Esophagus squamous epithelium (tissue), 5 donors: ENCODE data around the gene CLEC19A. TPM values are rescaled to one million over a fixed set of nuclear protein-coding genes. Genes with fewer than 3 reads are reported as not detected.

Experiments
- DNase-seq: peaks from one replicate; lab custom pipeline; 2025; lab: John Stamatoyannopoulos, UW
- H3K27ac ChIP-seq, 4 donors: fragments of 200-600 bp; sonication (generic); one replicate each; pipeline ENCODE4 v1.5.1; 2016 to 2019; ENCODE audit warnings: mild to moderate bottlenecking in 1 of 4
- H3K27me3 ChIP-seq, 4 donors: fragments of 200-600 bp; sonication (generic); 1 replicate in 3 of 4; 2 replicates in 1 of 4; pipeline versions ENCODE4 v1.5.1 to v1.6.0; 2017 to 2021; ENCODE audit warnings: antibody characterized with exemption in 1 of 4
- H3K36me3 ChIP-seq, 3 donors: fragments of 200-600 bp; sonication (generic); one replicate each; pipeline ENCODE4 v1.5.1; 2016 to 2019
- H3K4me1 ChIP-seq, 3 donors: fragments of 200-600 bp; sonication (generic); one replicate each; pipeline ENCODE4 v1.5.1; 2017 to 2019
- H3K4me3 ChIP-seq, 4 donors: fragments of 200-600 bp; sonication (generic); 1 replicate in 3 of 4; 2 replicates in 1 of 4; pipeline ENCODE4 v1.5.1; 2016 to 2019; ENCODE audit warnings: mild to moderate bottlenecking in 2 of 4, moderate library complexity in 1 of 4
- H3K9me3 ChIP-seq, 3 donors: fragments of 200-600 bp; sonication (generic); one replicate each; pipeline ENCODE4 v1.5.1; 2016 to 2019
- POLR2A ChIP-seq, 4 donors: fragments of 450-650 bp; IDR thresholded peaks; one replicate each; pipeline ENCODE4 v1.6.1; 2017; ENCODE audit warnings: antibody characterized with exemption in 4 of 4, mild to moderate bottlenecking in 4 of 4, moderate library complexity in 3 of 4
- WGBS, 2 donors: methylation state at CpG; one replicate each; pipeline ENCODE4 v1.1.5; 2018; 5-methylcytosine and 5-hydroxymethylcytosine counted together
- intact Hi-C: fragments of 100-400 bp; cut with DNase I; formaldehyde crosslinking; loops from one replicate; pipeline ENCODE4 v1.15.0; 2022
- total RNA-seq, 4 donors: library from RNA; depleted of rRNA; stranded (reverse); fragments of >200 nt; gene quantifications; one replicate each; pipeline ENCODE4 v1.1.0, GENCODE V29; 2016
- TF ChIP-seq, protein P1 (sequence below), 6 experiments: fragments of 450-650 bp in 4 of 6; fragments of 200-600 bp in 2 of 6; sonication (generic) in 2 of 6; IDR thresholded peaks; one replicate each; pipeline ENCODE4 v1.5.1; 2016 to 2019; ENCODE audit warnings: antibody characterized with exemption in 6 of 6, mild to moderate bottlenecking in 4 of 6, moderate library complexity in 4 of 6
- donor health status: DM: yes; HTN: yes; CAD: no.

CLEC19A gene
- total RNA-seq, 4 donors from 2014 or later, result not detected

GRCh38 chr16:19338335-19338734 lies 52.8 kb downstream of the CLEC19A start:
- Histone ChIP-seq H3K4me1 (no peaks in the 10 kb centered on the region), H3K27ac (no peak overlapping the region), H3K4me3 (no peak overlapping the region), H3K27me3 (no peaks in the 10 kb centered on the region), H3K9me3 (no peaks in the 10 kb centered on the region), H3K36me3 (no peaks in the 10 kb centered on the region)
- intact Hi-C loops, result no loop called here
- TF ChIP-seq, protein P1, sequence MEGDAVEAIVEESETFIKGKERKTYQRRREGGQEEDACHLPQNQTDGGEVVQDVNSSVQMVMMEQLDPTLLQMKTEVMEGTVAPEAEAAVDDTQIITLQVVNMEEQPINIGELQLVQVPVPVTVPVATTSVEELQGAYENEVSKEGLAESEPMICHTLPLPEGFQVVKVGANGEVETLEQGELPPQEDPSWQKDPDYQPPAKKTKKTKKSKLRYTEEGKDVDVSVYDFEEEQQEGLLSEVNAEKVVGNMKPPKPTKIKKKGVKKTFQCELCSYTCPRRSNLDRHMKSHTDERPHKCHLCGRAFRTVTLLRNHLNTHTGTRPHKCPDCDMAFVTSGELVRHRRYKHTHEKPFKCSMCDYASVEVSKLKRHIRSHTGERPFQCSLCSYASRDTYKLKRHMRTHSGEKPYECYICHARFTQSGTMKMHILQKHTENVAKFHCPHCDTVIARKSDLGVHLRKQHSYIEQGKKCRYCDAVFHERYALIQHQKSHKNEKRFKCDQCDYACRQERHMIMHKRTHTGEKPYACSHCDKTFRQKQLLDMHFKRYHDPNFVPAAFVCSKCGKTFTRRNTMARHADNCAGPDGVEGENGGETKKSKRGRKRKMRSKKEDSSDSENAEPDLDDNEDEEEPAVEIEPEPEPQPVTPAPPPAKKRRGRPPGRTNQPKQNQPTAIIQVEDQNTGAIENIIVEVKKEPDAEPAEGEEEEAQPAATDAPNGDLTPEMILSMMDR (IDR thresholded peaks at IDR 0.05), result no peak
- TF ChIP-seq POLR2A (IDR thresholded peaks at IDR 0.05), result no peak
- 43 to 71% methylated on average over 2 to 3 of the region's 3 CpGs for WGBS, 2 donors
- DNase-seq, result no peak

DNA sequence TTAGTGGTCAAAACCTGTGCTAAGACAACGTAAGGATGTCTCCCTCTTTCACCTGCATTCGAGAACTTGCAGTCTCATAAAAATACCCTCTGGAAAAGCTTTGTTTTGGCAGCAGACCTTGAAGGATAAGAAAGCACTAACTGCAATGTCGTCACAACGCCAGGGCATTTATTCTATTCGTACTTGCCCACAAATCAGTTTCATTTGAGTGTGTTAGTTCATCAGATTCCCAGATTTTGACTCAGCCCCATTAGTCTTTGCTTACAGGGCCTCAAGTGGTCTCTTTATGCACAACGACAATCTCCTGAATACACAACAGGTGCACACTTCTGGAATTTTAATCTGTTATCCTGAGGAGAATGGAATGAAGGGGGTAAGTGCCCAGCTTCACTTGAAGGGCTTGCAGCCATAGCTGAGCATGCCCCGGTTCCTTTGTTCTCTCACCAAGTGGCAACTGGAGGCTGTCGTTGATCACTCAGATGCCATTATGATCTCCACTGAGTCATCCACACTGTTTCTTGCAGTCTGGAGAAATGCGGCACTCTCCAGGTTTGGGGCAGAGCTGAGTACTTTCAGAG lies 58.8 kb downstream of the CLEC19A start:
- Histone ChIP-seq H3K36me3 (no peaks in the 10 kb centered on the region), H3K27me3 (peaks cover 0 to 22% (median 0%) of the 10 kb centered on the region in 4 donors), H3K4me1 (no peaks in the 10 kb centered on the region), H3K4me3 (no peak overlapping the region), H3K9me3 (no peaks in the 10 kb centered on the region), H3K27ac (no peak overlapping the region)
- 43 to 52% methylated on average over 7 to 9 of the region's 9 CpGs for WGBS, 2 donors
- TF ChIP-seq, protein P1 (IDR thresholded peaks at IDR 0.05), result no peak
- no peak for TF ChIP-seq POLR2A (IDR thresholded peaks at IDR 0.05)
- DNase-seq, result no peak
- intact Hi-C loops, result no loop called here

DNA sequence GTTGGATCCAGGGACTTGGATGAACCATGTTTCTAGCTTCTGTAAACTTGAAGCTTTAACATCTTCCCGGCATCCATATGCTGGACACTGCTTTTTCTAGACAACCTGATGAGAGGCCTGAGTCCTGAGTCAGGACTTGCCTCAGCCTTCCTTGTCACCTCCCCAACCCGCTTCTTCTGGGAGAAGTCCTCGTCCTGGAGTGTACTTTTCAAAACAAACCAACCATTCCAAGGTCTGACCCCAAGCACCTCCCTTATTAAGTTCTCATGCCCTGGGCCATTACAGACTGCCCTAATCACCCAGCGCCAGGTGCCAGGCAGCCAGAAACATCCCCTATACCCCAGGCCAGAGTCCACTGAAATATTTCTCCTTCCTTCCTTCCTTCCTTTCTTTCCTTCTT lies 59.4 kb downstream of the CLEC19A start:
- H3K27ac ChIP-seq, result no peak overlapping the region
- peaks cover 0 to 29% (median 0%) of the 10 kb centered on the region in 4 donors for H3K27me3 ChIP-seq
- TF ChIP-seq, protein P1 (IDR thresholded peaks at IDR 0.05), result no peak
- no peak for TF ChIP-seq POLR2A (IDR thresholded peaks at IDR 0.05)
- intact Hi-C loops, result no loop called here
- no peaks in the 10 kb centered on the region for H3K4me1 ChIP-seq
- no peaks in the 10 kb centered on the region for H3K36me3 ChIP-seq
- no peak overlapping the region for H3K4me3 ChIP-seq
- no peak for DNase-seq
- H3K9me3 ChIP-seq, result no peaks in the 10 kb centered on the region
- 70 to 74% methylated on average over 4 of the region's 4 CpGs for WGBS, 2 donors

GRCh38 chr16:19346335-19346922 lies 60.9 kb downstream of the CLEC19A start:
- no peaks in the 10 kb centered on the region for H3K9me3 ChIP-seq
- WGBS, 2 donors, result 37 to 41% methylated on average over 3 of the region's 3 CpGs
- TF ChIP-seq, protein P1 (IDR thresholded peaks at IDR 0.05), result no peak
- no peak for TF ChIP-seq POLR2A (IDR thresholded peaks at IDR 0.05)
- H3K4me3 ChIP-seq, result no peak overlapping the region
- peaks cover 0 to 30% (median 0%) of the 10 kb centered on the region in 4 donors for H3K27me3 ChIP-seq
- no peak for DNase-seq
- H3K27ac ChIP-seq, result no peak overlapping the region
- H3K36me3 ChIP-seq, result no peaks in the 10 kb centered on the region
- H3K4me1 ChIP-seq, result no peaks in the 10 kb centered on the region
- intact Hi-C loops, result no loop called here

DNA sequence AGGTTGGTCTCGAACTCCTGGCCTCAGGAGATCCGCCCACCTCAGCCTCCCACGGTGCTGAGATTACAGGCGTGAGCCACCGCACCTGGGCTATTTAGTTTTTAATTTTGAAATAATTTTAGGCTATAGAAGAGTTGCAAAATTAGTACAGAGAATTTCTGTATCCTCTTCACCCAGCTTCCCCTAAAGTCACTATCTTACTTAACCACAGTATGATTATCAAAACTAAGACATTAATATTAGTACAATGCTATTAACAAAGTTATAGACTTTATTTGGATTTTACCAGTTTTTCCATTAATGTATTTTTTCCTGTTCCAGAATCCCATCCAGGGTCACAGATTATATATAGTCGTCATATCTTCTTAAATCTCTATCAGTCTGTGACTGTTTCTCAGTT lies 62.6 kb downstream of the CLEC19A start:
- no peak for TF ChIP-seq POLR2A (IDR thresholded peaks at IDR 0.05)
- TF ChIP-seq, protein P1 (IDR thresholded peaks at IDR 0.05), result no peak
- WGBS, 2 donors, result 77 to 78% methylated on average over 6 of the region's 6 CpGs

More for the DNA sequence above, 62.6 kb downstream of the CLEC19A start:
- Histone ChIP-seq H3K4me1 (no peaks in the 10 kb centered on the region), H3K27me3 (peaks cover 0 to 30% (median 0%) of the 10 kb centered on the region in 4 donors), H3K27ac (no peak overlapping the region), H3K36me3 (no peaks in the 10 kb centered on the region), H3K4me3 (no peak overlapping the region), H3K9me3 (no peaks in the 10 kb centered on the region)
- no peak for DNase-seq
- intact Hi-C loops, result no loop called here
